ENCODE results near the gene SUGCT.

The SUGCT gene

GRCh38 chr7:40845943-40846342 lies 711.1 kb downstream of the SUGCT start:
- Histone ChIP-seq H3K4me3 (ENCODE audit: low read depth, low read length) (no peak overlapping the region), H3K9me3 (ENCODE audit: control insufficient read depth, insufficient read depth, low read depth, low read length) (peaks cover 8% of the 10 kb centered on the region; the same call in 1 of the 2 replicates), H3K4me1 (ENCODE audit: control insufficient read depth, insufficient read depth, low read length) (no peaks in the 10 kb centered on the region), H3K27me3 (ENCODE audit: control insufficient read depth, insufficient read depth, low read length) (no peaks in the 10 kb centered on the region), H3K36me3 (ENCODE audit: control insufficient read depth, insufficient read depth, low read length) (no peaks in the 10 kb centered on the region), H3K9ac (ENCODE audit: low read length) (no peak overlapping the region), H3K27ac (ENCODE audit: low read depth, low read length) (no peak overlapping the region)

GRCh38 chr7:40847921-40848320 lies 713.1 kb downstream of the SUGCT start:
- H3K9ac ChIP-seq (ENCODE audit: low read length): no peak overlapping the region
- H3K27ac ChIP-seq (ENCODE audit: low read depth, low read length): no peak overlapping the region
- no peaks in the 10 kb centered on the region for H3K4me1 ChIP-seq (ENCODE audit: control insufficient read depth, insufficient read depth, low read length)
- no peak overlapping the region for H3K4me3 ChIP-seq (ENCODE audit: low read depth, low read length)
- no peaks in the 10 kb centered on the region for H3K36me3 ChIP-seq (ENCODE audit: control insufficient read depth, insufficient read depth, low read length)
- H3K9me3 ChIP-seq (ENCODE audit: control insufficient read depth, insufficient read depth, low read depth, low read length): peaks cover 8% of the 10 kb centered on the region; the same call in 1 of the 2 replicates
- H3K27me3 ChIP-seq (ENCODE audit: control insufficient read depth, insufficient read depth, low read length): no peaks in the 10 kb centered on the region

- no peak overlapping the region for H3K9ac ChIP-seq (ENCODE audit: low read length)
- H3K27ac ChIP-seq (ENCODE audit: low read depth, low read length): no peak overlapping the region
- no peaks in the 10 kb centered on the region for H3K36me3 ChIP-seq (ENCODE audit: control insufficient read depth, insufficient read depth, low read length)
- no peak overlapping the region for H3K4me3 ChIP-seq (ENCODE audit: low read depth, low read length)
- H3K4me1 ChIP-seq (ENCODE audit: control insufficient read depth, insufficient read depth, low read length): no peaks in the 10 kb centered on the region
- H3K9me3 ChIP-seq (ENCODE audit: control insufficient read depth, insufficient read depth, low read depth, low read length): peaks cover 6% of the 10 kb centered on the region; the same call in 1 of the 2 replicates
- no peaks in the 10 kb centered on the region for H3K27me3 ChIP-seq (ENCODE audit: control insufficient read depth, insufficient read depth, low read length)
These were observed 713.9 kb downstream of the SUGCT start for GRCh38 chr7:40848541-40849221.

- Histone ChIP-seq H3K9me3 (ENCODE audit: control insufficient read depth, insufficient read depth, low read depth, low read length) (no peaks in the 10 kb centered on the region), H3K9ac (ENCODE audit: low read length) (no peak overlapping the region), H3K4me1 (ENCODE audit: control insufficient read depth, insufficient read depth, low read length) (no peaks in the 10 kb centered on the region), H3K4me3 (ENCODE audit: low read depth, low read length) (no peak overlapping the region), H3K27ac (ENCODE audit: low read depth, low read length) (no peak overlapping the region), H3K27me3 (ENCODE audit: control insufficient read depth, insufficient read depth, low read length) (no peaks in the 10 kb centered on the region), H3K36me3 (ENCODE audit: control insufficient read depth, insufficient read depth, low read length) (no peaks in the 10 kb centered on the region)
These were observed 715.2 kb downstream of the SUGCT start for GRCh38 chr7:40850017-40850416.

- no peaks in the 10 kb centered on the region for H3K36me3 ChIP-seq (ENCODE audit: control insufficient read depth, insufficient read depth, low read length)
- H3K4me3 ChIP-seq (ENCODE audit: low read depth, low read length): no peak overlapping the region
- no peaks in the 10 kb centered on the region for H3K4me1 ChIP-seq (ENCODE audit: control insufficient read depth, insufficient read depth, low read length)
These were observed 716.2 kb downstream of the SUGCT start for GRCh38 chr7:40851001-40851400.

GRCh38 chr7:40859076-40859475 lies 724.3 kb downstream of the SUGCT start:
- Histone ChIP-seq H3K4me1 (ENCODE audit: control insufficient read depth, insufficient read depth, low read length) (no peaks in the 10 kb centered on the region), H3K9me3 (ENCODE audit: control insufficient read depth, insufficient read depth, low read depth, low read length) (no peaks in the 10 kb centered on the region), H3K27me3 (ENCODE audit: control insufficient read depth, insufficient read depth, low read length) (no peaks in the 10 kb centered on the region), H3K9ac (ENCODE audit: low read length) (no peak overlapping the region), H3K27ac (ENCODE audit: low read depth, low read length) (no peak overlapping the region), H3K4me3 (ENCODE audit: low read depth, low read length) (no peak overlapping the region), H3K36me3 (ENCODE audit: control insufficient read depth, insufficient read depth, low read length) (no peaks in the 10 kb centered on the region)

More at GRCh38 chr7:40851001-40851400, 716.2 kb downstream of the SUGCT start:
- no peak overlapping the region for H3K27ac ChIP-seq (ENCODE audit: low read depth, low read length)
- no peaks in the 10 kb centered on the region for H3K27me3 ChIP-seq (ENCODE audit: control insufficient read depth, insufficient read depth, low read length)
- no peak overlapping the region for H3K9ac ChIP-seq (ENCODE audit: low read length)
- no peaks in the 10 kb centered on the region for H3K9me3 ChIP-seq (ENCODE audit: control insufficient read depth, insufficient read depth, low read depth, low read length)

GRCh38 chr7:40859965-40860543 lies 725.2 kb downstream of the SUGCT start:
- Histone ChIP-seq H3K36me3 (ENCODE audit: control insufficient read depth, insufficient read depth, low read length) (no peaks in the 10 kb centered on the region), H3K9me3 (ENCODE audit: control insufficient read depth, insufficient read depth, low read depth, low read length) (no peaks in the 10 kb centered on the region), H3K4me3 (ENCODE audit: low read depth, low read length) (no peak overlapping the region), H3K4me1 (ENCODE audit: control insufficient read depth, insufficient read depth, low read length) (no peaks in the 10 kb centered on the region), H3K27ac (ENCODE audit: low read depth, low read length) (no peak overlapping the region), H3K27me3 (ENCODE audit: control insufficient read depth, insufficient read depth, low read length) (no peaks in the 10 kb centered on the region), H3K9ac (ENCODE audit: low read length) (no peak overlapping the region)

GRCh38 chr7:40865441-40866233 lies 730.8 kb downstream of the SUGCT start:
- Histone ChIP-seq H3K9ac (ENCODE audit: low read length) (no peak overlapping the region), H3K9me3 (ENCODE audit: control insufficient read depth, insufficient read depth, low read depth, low read length) (peaks cover 11% of the 10 kb centered on the region; the same call in 1 of the 2 replicates), H3K27ac (ENCODE audit: low read depth, low read length) (no peak overlapping the region), H3K4me3 (ENCODE audit: low read depth, low read length) (no peak overlapping the region), H3K4me1 (ENCODE audit: control insufficient read depth, insufficient read depth, low read length) (no peaks in the 10 kb centered on the region), H3K36me3 (ENCODE audit: control insufficient read depth, insufficient read depth, low read length) (no peaks in the 10 kb centered on the region), H3K27me3 (ENCODE audit: control insufficient read depth, insufficient read depth, low read length) (no peaks in the 10 kb centered on the region)

GRCh38 chr7:40866601-40867000 lies 731.8 kb downstream of the SUGCT start:
- H3K9ac ChIP-seq (ENCODE audit: low read length): no peak overlapping the region
- H3K36me3 ChIP-seq (ENCODE audit: control insufficient read depth, insufficient read depth, low read length): no peaks in the 10 kb centered on the region
- peaks cover 11% of the 10 kb centered on the region; the same call in 1 of the 2 replicates for H3K9me3 ChIP-seq (ENCODE audit: control insufficient read depth, insufficient read depth, low read depth, low read length)
- H3K27ac ChIP-seq (ENCODE audit: low read depth, low read length): no peak overlapping the region
- no peaks in the 10 kb centered on the region for H3K4me1 ChIP-seq (ENCODE audit: control insufficient read depth, insufficient read depth, low read length)
- no peak overlapping the region for H3K4me3 ChIP-seq (ENCODE audit: low read depth, low read length)
- H3K27me3 ChIP-seq (ENCODE audit: control insufficient read depth, insufficient read depth, low read length): no peaks in the 10 kb centered on the region

- no peaks in the 10 kb centered on the region for H3K27me3 ChIP-seq (ENCODE audit: control insufficient read depth, insufficient read depth, low read length)
- no peak overlapping the region for H3K9ac ChIP-seq (ENCODE audit: low read length)
- H3K27ac ChIP-seq (ENCODE audit: low read depth, low read length): no peak overlapping the region
- peaks cover 11% of the 10 kb centered on the region; the same call in 1 of the 2 replicates for H3K9me3 ChIP-seq (ENCODE audit: control insufficient read depth, insufficient read depth, low read depth, low read length)
- no peak overlapping the region for H3K4me3 ChIP-seq (ENCODE audit: low read depth, low read length)
- H3K36me3 ChIP-seq (ENCODE audit: control insufficient read depth, insufficient read depth, low read length): no peaks in the 10 kb centered on the region
- no peaks in the 10 kb centered on the region for H3K4me1 ChIP-seq (ENCODE audit: control insufficient read depth, insufficient read depth, low read length)
These were observed 735.3 kb downstream of the SUGCT start for GRCh38 chr7:40870108-40870507.

- Histone ChIP-seq H3K27ac (ENCODE audit: low read depth, low read length) (no peak overlapping the region), H3K9ac (ENCODE audit: low read length) (no peak overlapping the region), H3K9me3 (ENCODE audit: control insufficient read depth, insufficient read depth, low read depth, low read length) (peaks cover 11% of the 10 kb centered on the region; the same call in 1 of the 2 replicates), H3K4me3 (ENCODE audit: low read depth, low read length) (no peak overlapping the region), H3K27me3 (ENCODE audit: control insufficient read depth, insufficient read depth, low read length) (no peaks in the 10 kb centered on the region), H3K36me3 (ENCODE audit: control insufficient read depth, insufficient read depth, low read length) (no peaks in the 10 kb centered on the region), H3K4me1 (ENCODE audit: control insufficient read depth, insufficient read depth, low read length) (no peaks in the 10 kb centered on the region)
These were observed 738.4 kb downstream of the SUGCT start for GRCh38 chr7:40873248-40873647.

All from HUES6 (cell line).